HepG2 (cell line): ENCODE data around the gene GMEB2. TPM values are rescaled to one million over a fixed set of nuclear protein-coding genes. Genes with fewer than 3 reads are reported as not detected.

ENCODE experiments used
- MAZ ChIP-seq, 2 experiments: sonication (generic) in 1 of 2; formaldehyde crosslinking in 1 of 2; IDR thresholded peaks; 2 replicates each; pipeline versions ENCODE4 v1.5.0 to v1.6.1; 2012 to 2020; ENCODE audit warnings: low read depth in 2 of 2, mild to moderate bottlenecking in 2 of 2, borderline replicate concordance in 1 of 2, improper control_type of control experiment in 1 of 2, low read length in 1 of 2, missing genetic modification reagents in 1 of 2, moderate library complexity in 1 of 2
- MED8 ChIP-seq: sonication (generic); formaldehyde crosslinking; IDR thresholded peaks from 2 replicates; pipeline ENCODE4 v1.8.1; 2023; ENCODE audit warnings: mild to moderate bottlenecking, missing genetic modification reagents; ENCODE audit not compliant: insufficient replicate concordance
- NFE2L1 ChIP-seq: sonication (generic); formaldehyde crosslinking; IDR thresholded peaks from 2 replicates; pipeline ENCODE4 v1.4.0; 2020; ENCODE audit warnings: missing genetic modification reagents, mild to moderate bottlenecking, borderline replicate concordance
- RCOR2 ChIP-seq: IDR thresholded peaks from 2 replicates; pipeline ENCODE4 v1.6.1; 2016; ENCODE audit warnings: missing biosample characterization, missing genetic modification reagents
- REPIN1 ChIP-seq: sonication (generic); formaldehyde crosslinking; IDR thresholded peaks from 2 replicates; pipeline ENCODE4 v1.8.0; 2022; ENCODE audit warnings: missing genetic modification reagents, low read depth, mild to moderate bottlenecking, borderline replicate concordance
- ZNF788 ChIP-seq: sonication (generic); formaldehyde crosslinking; IDR thresholded peaks from 2 replicates; pipeline ENCODE4 v1.5.0; 2020; ENCODE audit warnings: mild to moderate bottlenecking, missing genetic modification reagents, borderline replicate concordance
- polyA plus RNA-seq, 8 experiments: library from polyadenylated mRNA; depleted of rRNA in 3 of 8; stranded (reverse) in 7 of 8; unstranded in 1 of 8; fragments of >200 nt; fragmentation: Illumina TruSeq in 4 of 8; extraction: Trizol in 4 of 8; gene quantifications; 2 replicates each; pipeline versions ENCODE4 v1.2.1 to v1.2.3, GENCODE V29; 2011 to 2016; ENCODE audit warnings: low read depth in 4 of 8, missing spikeins in 1 of 8, mixed read lengths in 1 of 8; ENCODE audit not compliant: insufficient read depth in 1 of 8
- total RNA-seq, 5 experiments: library from RNA; depleted of rRNA; stranded (reverse); fragments of >200 nt; fragmentation: Illumina TruSeq; extraction: Trizol; gene quantifications; 2 replicates each; pipeline ENCODE4 v1.2.3, GENCODE V29; 2016; ENCODE audit warnings: low read depth in 1 of 5
- TF ChIP-seq, protein P1 (sequence below): IDR thresholded peaks from 2 replicates; pipeline ENCODE4 v1.6.1; 2012; ENCODE audit warnings: low read depth, low read length, improper control_type of control experiment
- TF ChIP-seq, protein P2 (sequence below): sonication (generic); formaldehyde crosslinking; IDR thresholded peaks from 2 replicates; pipeline ENCODE4 v1.4.0; 2020; ENCODE audit warnings: low read depth, mild to moderate bottlenecking, missing genetic modification reagents

GMEB2 gene
- total and polyA plus RNA-seq, 2 of the 13 experiments (the other 11 are each of a cell fraction or from before 2014, with no cell fraction given): 10.6 to 12.4 TPM

DNA sequence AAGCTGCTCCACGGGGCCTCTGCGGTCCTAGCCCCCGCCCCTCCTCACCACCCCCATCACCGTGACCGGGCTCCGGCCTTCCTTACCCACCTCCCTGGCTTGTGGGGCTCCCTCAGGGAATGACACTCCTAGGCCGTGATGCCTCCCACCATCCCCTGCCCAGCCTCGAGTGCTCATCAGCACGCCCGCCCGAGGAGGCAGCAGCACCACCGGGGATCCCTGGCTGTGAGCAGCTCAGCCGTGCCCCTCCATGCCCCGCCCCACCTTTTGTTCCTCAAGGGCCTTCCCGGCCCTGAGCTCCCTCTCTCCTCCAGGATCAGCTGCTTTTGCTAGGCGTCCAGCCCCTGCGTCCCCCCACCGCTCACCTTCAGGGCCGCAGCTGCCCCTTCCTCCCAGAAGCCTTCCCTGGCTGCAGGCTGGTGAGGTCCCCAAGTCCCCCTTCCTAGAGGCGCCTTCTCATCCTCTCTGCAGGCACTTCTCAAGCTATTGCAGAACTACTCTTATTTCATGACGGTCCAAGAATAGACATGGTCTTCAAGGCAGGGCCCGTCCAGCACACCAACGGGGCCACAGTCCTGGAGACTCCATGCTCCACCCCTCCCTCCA, 69.9 kb downstream of the GMEB2 start (continued):
- TF ChIP-seq, protein P1, sequence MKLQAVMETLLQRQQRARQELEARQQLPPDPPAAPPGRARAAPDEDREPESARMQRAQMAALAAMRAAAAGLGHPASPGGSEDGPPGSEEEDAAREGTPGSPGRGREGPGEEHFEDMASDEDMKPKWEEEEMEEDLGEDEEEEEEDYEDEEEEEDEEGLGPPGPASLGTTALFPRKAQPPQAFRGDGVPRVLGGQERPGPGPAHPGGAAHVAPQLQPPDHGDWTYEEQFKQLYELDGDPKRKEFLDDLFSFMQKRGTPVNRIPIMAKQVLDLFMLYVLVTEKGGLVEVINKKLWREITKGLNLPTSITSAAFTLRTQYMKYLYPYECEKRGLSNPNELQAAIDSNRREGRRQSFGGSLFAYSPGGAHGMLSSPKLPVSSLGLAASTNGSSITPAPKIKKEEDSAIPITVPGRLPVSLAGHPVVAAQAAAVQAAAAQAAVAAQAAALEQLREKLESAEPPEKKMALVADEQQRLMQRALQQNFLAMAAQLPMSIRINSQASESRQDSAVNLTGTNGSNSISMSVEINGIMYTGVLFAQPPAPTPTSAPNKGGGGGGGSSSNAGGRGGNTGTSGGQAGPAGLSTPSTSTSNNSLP: no peak
- TF ChIP-seq MED8 (peak; percentile 19), NFE2L1 (CRISPR knock-in tag) (0 out of 2 replicates have a peak, but pooled peaks have one; percentile 45), RCOR2 (CRISPR knock-in tag) (no peak), MAZ (IDR thresholded peaks at IDR 0.05; ENCODE audit: borderline replicate concordance, low read depth, low read length) (0 out of 2 replicates have a peak, but pooled peaks have one; percentile 3), MAZ (CRISPR knock-in tag; IDR thresholded peaks at IDR 0.05; ENCODE audit: low read depth) (0 out of 2 replicates have a peak, but pooled peaks have one; percentile 1), REPIN1 (0 out of 2 replicates have a peak, but pooled peaks have one; percentile 39), ZNF788 (CRISPR knock-in tag) (0 out of 2 replicates have a peak, but pooled peaks have one; percentile 6)
- TF ChIP-seq, protein P2, sequence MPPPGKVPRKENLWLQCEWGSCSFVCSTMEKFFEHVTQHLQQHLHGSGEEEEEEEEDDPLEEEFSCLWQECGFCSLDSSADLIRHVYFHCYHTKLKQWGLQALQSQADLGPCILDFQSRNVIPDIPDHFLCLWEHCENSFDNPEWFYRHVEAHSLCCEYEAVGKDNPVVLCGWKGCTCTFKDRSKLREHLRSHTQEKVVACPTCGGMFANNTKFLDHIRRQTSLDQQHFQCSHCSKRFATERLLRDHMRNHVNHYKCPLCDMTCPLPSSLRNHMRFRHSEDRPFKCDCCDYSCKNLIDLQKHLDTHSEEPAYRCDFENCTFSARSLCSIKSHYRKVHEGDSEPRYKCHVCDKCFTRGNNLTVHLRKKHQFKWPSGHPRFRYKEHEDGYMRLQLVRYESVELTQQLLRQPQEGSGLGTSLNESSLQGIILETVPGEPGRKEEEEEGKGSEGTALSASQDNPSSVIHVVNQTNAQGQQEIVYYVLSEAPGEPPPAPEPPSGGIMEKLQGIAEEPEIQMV (CRISPR knock-in tag): 0 out of 2 replicates have a peak, but pooled peaks have one; percentile 8
